Kidney epithelial cell (primary cell): Measurements from ENCODE around the gene MTERF4. TPM values are rescaled to one million over a fixed set of nuclear protein-coding genes. Genes with fewer than 3 reads are reported as not detected.

ENCODE experiments used
- DNase-seq: peaks from one replicate; pipeline ENCODE4 v3.0.0-alpha.2; 2010; ENCODE audit warnings: low read depth
- H3K27me3 ChIP-seq: 2 replicates; pipeline ENCODE4 v1.6.0; 2011; ENCODE audit warnings: low read length; ENCODE audit not compliant: control insufficient read depth, insufficient read depth
- H3K36me3 ChIP-seq: 2 replicates; pipeline ENCODE4 v1.5.1; 2011; ENCODE audit warnings: low read length; ENCODE audit not compliant: control insufficient read depth, insufficient read depth
- H3K4me3 ChIP-seq: 2 replicates; pipeline ENCODE4 v1.5.1; 2011; ENCODE audit warnings: low read depth, mild to moderate bottlenecking, control low read depth, low read length
- total RNA-seq: library from RNA; depleted of rRNA; stranded (reverse); fragments of >200 nt; gene quantifications from 2 replicates; pipeline ENCODE4 v1.2.3, GENCODE V29; 2015
- TF ChIP-seq, protein P1 (sequence below): IDR thresholded peaks from 2 replicates; pipeline ENCODE4 v1.5.1; 2011; ENCODE audit warnings: mild to moderate bottlenecking, moderate library complexity, low read length, control low read depth, inconsistent platforms; ENCODE audit not compliant: insufficient read depth, poor library complexity, severe bottlenecking

The MTERF4 gene
- total RNA-seq, 1 donor from 2014 or later = 33.3 TPM

DNA sequence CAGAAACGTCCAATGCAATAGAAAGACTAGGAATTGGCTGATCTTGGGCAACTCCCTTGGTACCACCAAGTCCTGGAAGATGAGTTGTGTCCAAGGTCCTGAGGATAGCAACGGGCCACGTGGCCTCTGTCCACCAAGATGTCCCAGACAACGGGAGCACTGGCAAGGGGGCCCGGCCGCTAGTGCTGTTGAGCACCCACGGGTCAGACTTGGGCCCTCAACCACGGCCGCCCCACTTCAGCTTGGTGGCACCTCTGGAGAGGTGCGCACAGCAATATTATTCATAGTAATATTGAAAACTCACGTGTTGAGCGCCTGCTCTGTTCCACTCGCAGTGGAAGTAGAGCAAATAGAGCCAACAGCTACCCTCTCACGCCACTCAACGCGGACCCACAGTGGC, 28.2 kb upstream of the MTERF4 start:
- H3K36me3 ChIP-seq = no peaks in the 10 kb centered on the region
- TF ChIP-seq, protein P1, sequence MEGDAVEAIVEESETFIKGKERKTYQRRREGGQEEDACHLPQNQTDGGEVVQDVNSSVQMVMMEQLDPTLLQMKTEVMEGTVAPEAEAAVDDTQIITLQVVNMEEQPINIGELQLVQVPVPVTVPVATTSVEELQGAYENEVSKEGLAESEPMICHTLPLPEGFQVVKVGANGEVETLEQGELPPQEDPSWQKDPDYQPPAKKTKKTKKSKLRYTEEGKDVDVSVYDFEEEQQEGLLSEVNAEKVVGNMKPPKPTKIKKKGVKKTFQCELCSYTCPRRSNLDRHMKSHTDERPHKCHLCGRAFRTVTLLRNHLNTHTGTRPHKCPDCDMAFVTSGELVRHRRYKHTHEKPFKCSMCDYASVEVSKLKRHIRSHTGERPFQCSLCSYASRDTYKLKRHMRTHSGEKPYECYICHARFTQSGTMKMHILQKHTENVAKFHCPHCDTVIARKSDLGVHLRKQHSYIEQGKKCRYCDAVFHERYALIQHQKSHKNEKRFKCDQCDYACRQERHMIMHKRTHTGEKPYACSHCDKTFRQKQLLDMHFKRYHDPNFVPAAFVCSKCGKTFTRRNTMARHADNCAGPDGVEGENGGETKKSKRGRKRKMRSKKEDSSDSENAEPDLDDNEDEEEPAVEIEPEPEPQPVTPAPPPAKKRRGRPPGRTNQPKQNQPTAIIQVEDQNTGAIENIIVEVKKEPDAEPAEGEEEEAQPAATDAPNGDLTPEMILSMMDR = no peak
- DNase-seq = no peak
- H3K4me3 ChIP-seq = no peak overlapping the region
- H3K27me3 ChIP-seq = no peaks in the 10 kb centered on the region

DNA sequence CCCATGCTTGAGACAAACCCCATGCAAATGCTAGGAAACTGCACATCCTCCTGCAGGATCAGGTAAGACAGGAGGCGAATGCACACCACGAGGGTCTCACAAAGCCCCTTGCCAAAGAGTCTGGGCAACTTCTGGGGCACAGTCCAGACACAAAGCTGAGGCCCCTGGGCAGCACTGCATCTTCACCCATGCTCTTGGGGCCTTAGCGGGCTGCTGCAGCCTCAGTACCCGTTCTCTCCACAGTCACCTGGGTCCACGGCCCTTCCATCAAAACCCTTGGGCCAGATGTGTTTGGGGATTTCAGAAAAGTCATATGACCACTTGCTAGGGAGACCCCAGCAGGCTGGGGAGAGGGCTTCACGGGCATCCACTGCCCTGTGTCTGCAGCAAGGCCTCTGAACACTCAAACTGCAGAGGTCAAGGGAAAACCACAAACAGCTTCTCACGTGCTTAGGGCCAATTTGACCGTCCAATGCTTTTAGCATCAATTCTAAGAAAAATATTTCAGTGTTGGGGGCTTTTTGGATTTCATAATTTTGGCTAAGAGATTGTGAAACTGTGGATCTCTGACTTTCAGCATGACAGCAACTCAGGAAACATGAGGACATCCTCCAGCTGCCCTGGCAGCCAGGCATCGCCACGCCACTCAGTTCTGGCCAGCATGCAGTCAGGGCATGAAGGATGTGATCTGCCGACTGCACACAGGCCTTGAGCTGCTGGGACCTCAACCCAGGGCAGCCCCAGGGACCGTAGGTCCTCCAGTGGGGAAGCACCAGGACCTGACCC, 27.2 kb upstream of the MTERF4 start:
- Histone ChIP-seq H3K27me3 (no peaks in the 10 kb centered on the region), H3K36me3 (no peaks in the 10 kb centered on the region), H3K4me3 (no peak overlapping the region)
- no peak for DNase-seq
- TF ChIP-seq, protein P1 = no peak

DNA sequence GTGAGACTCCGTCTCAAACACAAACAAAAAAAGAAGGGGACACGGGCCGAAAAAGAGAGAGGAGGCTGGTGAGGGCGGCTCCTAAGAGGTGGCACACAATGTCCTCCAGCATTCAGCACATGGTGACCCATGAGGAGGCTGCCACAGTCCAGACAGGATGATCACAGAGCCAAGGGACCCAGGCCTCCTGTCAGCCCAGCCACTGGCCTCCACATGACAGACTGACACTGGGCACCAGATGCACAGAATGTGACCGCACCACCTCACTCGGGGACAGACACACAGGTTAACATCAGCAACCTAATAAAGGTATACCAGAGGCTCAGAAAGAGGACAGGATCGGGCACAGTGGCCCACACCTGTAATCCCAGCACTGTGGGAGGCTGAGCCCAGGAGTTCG, 26.2 kb upstream of the MTERF4 start:
- no peaks in the 10 kb centered on the region for H3K36me3 ChIP-seq
- H3K27me3 ChIP-seq = no peaks in the 10 kb centered on the region
- TF ChIP-seq, protein P1 = no peak
- no peak for DNase-seq
- no peak overlapping the region for H3K4me3 ChIP-seq

DNA sequence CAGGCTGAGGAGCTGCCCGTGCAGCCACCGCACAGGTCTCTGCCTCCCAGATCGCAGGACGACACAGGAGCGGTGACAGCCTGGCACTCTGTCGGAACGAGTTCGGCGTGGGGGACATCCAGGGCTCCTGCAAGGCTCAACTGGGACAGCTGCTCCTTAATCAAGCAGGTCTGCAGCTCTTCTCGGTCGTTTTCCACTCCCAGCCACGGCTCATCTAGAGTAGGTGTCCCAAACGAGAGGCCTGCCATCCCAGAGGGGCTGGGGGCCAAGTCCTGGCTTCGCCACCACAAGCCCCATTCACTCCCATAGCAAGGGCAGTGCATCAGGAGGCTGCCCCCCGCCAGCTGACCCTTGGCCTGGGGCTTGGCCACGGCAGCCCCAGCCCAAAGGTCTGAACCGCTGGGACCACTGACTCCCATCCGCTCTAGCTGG, 24.7 kb upstream of the MTERF4 start:
- TF ChIP-seq, protein P1 = no peak
- peaks cover 1% of the 10 kb centered on the region for H3K36me3 ChIP-seq
- no peak for DNase-seq
- H3K27me3 ChIP-seq = no peaks in the 10 kb centered on the region
- H3K4me3 ChIP-seq = no peak overlapping the region

DNA sequence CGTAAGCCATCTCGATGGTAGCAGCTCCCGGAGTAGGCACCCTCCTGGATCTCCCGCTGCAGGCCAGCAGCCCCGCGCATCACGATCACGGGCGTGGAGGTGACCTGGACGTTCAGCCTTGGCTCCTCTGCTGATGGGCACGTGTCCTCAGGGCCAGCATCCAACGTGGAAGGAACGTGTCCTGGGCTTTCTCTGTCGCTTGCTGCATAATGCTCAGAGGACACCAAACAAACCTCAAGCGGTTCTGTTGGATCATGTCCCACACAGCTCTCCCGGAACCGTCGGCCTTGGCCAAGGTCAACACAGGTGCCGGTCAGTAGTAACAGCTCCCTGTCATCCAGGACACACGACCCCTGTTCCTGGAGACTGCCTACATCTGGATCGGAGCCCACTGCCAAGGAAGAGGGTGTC, 24.1 kb upstream of the MTERF4 start:
- Histone ChIP-seq H3K4me3 (no peak overlapping the region), H3K27me3 (no peaks in the 10 kb centered on the region), H3K36me3 (peaks cover 1% of the 10 kb centered on the region)
- DNase-seq = no peak
- TF ChIP-seq, protein P1 = no peak

DNA sequence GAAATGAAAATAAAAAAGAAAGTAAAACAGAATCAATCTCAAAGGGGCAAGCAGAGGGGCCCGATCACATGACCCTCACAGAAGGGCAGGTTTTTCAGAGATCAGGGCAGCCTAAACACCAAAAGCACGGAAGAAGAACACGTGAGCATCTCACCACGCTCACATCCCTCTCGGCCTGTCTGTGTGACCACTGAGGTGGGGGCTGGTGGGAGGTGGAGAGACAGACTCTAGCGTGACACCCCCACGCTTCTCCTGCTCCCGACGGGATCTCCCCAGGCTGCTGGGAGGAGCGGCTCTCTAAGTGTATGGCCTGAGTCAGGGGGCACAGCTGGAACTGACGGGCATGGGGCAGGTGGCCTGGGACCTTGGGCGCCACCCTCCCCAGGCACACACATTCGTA, 23.5 kb upstream of the MTERF4 start:
- TF ChIP-seq, protein P1 = no peak
- no peaks in the 10 kb centered on the region for H3K27me3 ChIP-seq
- no peak for DNase-seq
- H3K36me3 ChIP-seq = peaks cover 1% of the 10 kb centered on the region
- H3K4me3 ChIP-seq = no peak overlapping the region
